CD4-positive, alpha-beta T cell treated with Interferon gamma for 1 hour (primary cell): ENCODE data around the gene CAPS2.
"Not testable (repeated sequence)": the region's sequence is repeated elsewhere in the genome, so short reads cannot be mapped to it uniquely, and the experiment has no call there.

Experiments
- DNase-seq: peaks from one replicate; pipeline ENCODE4 v3.0.0-alpha.2; 2020

Gene CAPS2

DNA sequence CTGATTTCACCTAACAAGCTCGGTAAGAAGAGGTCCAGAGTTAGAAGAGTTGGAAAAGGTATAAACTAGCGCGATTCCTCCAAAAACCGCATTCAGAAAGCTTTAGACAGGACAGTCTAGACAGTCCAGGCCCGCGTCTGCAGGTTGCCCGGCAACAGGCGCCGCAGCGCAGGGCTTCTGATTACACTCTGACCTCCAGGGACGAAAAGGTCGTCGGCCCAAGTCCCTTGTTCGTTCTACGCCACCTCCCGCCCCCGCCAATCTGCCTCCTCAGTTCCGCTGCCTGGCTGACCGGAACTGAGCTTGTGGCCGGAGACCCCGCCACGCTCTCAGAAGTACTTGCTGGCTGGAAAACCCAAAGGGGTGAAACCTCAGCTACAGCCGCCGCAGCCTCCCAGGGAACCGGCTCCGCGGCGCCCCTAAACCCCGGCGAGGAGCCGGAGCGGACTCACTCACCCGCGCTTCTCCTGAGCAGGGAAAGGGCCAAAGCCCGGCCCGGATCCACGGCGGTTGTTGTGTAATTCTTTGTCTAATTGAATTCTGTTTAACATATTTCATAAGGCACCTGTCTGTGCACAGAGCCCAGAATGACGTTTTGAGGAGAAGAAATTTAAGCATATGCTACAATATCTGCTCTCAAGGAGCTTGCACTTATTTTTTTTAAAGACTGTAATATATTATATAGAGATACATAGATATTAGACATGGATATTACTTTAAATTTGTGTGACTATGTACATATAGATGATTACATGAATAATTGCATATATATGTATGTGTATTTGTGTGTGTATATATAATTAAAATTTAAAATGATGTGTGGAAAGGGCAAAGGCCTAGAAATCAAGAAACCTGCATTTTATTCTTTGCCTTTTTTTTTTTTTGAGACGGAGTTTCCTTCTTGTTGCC lies at the start of gene CAPS2:
Gene CAPS2, minus strand, starts transcription at position 407 of the 909 bp plus-strand sequence. CDS start 3,826 bp downstream, outside the sequence.
- DNase-seq: peak; percentile 62

DNA sequence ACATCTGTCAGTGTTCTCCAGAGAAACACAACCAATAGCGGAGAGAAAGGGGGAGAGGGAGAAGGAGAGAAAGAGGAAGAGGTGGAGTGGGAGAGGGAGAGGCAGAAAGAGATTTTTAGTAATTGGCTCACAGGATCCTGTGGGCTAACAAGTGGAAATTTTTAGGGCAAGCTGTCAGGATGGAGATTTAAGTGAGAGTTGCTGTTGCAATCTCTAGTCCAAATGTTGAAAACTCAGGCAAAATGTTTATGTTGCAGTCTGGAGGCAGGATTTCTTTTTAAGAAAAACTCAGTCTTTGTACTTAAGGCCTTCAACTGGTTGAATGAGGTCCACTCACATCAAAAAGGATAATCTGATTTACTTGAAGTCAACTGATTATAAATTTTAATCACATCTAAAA lies 48.2 kb upstream of the CAPS2 start:
- no peak for DNase-seq

GRCh38 chr12:75374971-75375370 lies 44.8 kb upstream of the CAPS2 start:
- no peak for DNase-seq

GRCh38 chr12:75366629-75367028 lies 36.5 kb upstream of the CAPS2 start:
- no peak for DNase-seq

DNA sequence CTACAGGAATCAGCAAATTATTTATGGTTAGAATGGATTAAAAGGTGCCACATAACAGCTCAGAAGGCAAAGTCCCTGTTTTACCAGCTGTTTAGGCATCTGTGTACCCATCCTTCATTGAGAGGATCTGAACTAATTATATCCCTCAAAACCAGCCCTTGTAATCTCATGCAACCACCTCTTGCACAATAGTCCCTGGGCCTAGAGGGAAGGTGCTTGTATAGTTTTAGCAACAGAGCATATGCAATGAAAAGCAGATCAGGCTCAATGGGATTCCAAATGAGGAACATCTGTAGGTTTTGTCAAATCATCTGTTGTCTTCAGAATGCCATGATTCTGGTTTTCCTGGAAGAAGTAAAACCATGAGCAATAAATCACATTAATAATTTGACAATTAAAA lies 34.8 kb upstream of the CAPS2 start:
- DNase-seq: no peak

GRCh38 chr12:75361408-75361807 lies 31.3 kb upstream of the CAPS2 start:
- no peak for DNase-seq

- DNase-seq: no peak
These were observed 30.8 kb upstream of the CAPS2 start for GRCh38 chr12:75360920-75361319.

GRCh38 chr12:75354011-75354410 lies 23.9 kb upstream of the CAPS2 start:
- DNase-seq: no peak

DNA sequence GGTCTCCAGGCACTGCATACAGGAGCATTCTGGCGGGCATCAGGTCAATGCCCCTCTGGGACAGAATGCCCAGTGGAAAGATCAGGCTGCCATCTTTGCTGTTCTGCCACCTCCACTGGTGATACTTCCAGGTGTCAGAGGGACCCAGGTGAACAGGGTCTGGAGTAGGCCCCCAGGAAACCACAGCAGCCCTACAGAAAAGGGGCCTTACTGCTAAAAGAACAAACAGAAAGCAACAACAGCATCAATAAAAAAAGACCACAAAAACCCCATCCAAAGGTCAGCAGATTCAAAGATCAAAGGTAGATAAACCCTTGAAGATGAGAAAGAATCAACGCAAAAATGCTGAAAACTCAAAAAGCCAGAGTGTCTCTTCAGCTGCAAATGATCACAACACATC lies 20.3 kb upstream of the CAPS2 start:
- DNase-seq: no peak

DNA sequence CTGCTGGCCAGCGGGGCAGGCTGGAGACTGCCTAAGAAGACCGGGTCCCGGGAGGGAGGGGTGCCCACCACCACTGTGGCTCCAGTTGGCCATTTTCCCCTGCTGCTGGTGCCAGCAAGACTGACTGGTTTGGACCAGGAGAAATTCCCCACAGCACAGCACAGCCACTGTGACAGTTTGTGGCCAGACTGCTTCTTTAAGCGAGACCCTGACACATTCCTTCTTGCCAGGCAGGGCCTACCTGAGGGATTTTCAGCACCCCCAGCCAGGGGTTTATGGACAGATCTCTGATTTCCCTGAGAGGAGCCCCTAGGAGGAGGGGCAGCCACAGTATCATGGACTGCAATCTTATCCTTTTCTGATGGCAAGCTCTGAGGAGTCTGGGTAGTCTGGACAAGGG lies 19.8 kb upstream of the CAPS2 start:
- no peak for DNase-seq

- not testable (repeated sequence) for DNase-seq
These were observed 16.1 kb upstream of the CAPS2 start for GRCh38 chr12:75346215-75346614.

- DNase-seq: no peak
These were observed 15.4 kb upstream of the CAPS2 start for GRCh38 chr12:75345531-75345930.

GRCh38 chr12:75341873-75342272 lies 11.7 kb upstream of the CAPS2 start:
- no peak for DNase-seq

DNA sequence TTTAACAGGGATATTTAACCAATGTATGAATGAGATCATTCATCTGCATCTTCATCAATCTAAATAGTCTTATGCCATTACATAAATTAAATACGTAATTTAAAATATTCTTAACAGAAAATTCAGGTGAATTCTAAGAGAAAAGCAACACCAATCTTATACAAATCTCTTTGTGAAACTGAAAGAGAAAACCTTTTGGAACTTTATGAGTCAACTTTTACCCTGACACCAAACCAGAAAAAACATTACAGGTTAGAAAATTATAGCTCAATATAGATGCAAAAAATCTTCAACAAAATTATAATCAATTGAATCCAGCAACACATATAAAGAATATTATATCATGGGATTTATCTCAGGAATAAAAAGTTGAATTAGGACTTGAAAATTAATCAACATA lies 7.8 kb upstream of the CAPS2 start:
- DNase-seq: no peak

GRCh38 chr12:75334384-75335030 lies 4.4 kb upstream of the CAPS2 start, which contains the start of gene GLIPR1L1:
Gene GLIPR1L1, plus strand, starts transcription at chr12:75334670. Its CDS starts 59 bp downstream, at chr12:75334729.
- DNase-seq: peak; percentile 73

DNA sequence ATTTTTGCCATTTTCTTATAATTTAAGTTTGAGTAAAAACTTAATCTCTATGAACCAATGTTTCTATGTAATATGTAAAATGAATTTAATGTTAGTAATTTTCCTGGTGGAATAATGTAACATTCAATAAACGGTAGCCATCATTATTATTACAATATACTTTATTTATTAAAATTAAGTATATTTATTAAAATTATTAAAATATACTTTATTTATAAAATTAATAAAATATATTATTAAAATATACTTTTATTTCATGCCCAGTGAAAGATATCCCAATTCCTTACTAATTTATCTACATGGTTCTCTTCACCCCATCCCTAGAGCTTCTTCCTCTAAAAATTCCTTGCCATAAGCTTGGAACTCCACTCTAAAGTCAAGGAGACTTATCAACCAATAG lies 2.5 kb downstream of the CAPS2 start:
- DNase-seq: no peak

DNA sequence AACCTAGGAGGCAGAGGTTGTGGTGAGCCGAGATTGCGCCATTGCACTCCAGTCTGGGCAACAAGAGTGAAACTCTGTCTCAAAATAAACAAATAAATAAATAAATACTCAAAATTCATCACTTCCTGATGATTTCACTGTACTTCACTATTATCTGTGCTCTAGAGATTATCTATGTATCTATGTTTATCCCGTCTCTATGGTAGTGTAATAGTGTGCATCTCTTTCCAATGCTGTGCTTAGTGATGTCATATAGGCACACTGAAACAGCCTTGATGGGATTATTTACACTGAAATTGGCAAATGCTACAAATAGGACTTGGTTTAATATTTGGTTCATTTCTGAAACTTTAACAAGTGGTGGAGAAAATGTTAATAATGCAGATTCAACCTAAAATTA lies 6.5 kb downstream of the CAPS2 start:
- no peak for DNase-seq

DNA sequence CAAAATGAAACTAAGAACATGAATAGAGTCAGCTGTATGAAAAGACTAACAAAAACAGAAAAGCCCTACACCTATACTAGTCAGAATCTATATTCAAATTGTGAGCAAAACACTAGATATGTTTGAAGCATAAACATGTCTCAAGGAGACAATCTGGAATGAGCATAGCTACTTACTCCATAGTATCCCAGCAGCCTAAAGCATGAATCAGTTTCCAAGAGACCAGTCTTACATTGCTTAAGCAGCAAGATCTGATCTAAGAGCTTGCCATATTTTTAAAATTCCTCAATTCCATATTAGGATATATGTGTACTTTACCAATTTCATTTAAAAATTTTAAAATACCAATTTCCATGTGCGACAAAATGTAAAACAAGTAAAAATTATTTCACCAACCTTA lies 7.7 kb downstream of the CAPS2 start:
- DNase-seq: no peak

- DNase-seq: no peak
These were observed 12.3 kb downstream of the CAPS2 start for GRCh38 chr12:75317784-75318183.

- DNase-seq: no peak
These were observed 14.6 kb downstream of the CAPS2 start for GRCh38 chr12:75315518-75315917.

- DNase-seq: no peak
These were observed 18.8 kb downstream of the CAPS2 start for GRCh38 chr12:75311369-75311768.

DNA sequence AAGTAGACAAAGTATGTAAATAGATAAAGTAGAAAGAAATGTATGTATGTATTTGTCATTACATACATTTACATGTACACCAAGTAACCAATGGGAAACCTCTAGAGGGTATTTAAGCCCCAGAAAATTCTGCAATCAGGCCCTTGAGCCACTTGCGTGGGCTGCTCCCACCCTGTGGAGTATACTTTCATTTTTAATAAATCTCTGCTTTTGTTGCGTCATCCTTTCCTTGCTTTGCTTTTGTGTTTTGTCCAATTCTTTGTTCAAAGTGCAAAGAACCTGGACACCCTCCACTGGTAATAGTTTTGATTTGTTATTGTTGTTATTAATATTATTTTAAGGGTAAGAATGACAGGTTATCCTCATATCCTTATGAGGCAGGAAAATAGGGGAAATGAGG lies 21.8 kb downstream of the CAPS2 start:
- no peak for DNase-seq

GRCh38 chr12:75305412-75306332 lies 24.5 kb downstream of the CAPS2 start:
- no peak for DNase-seq
